Fibroblast of pulmonary artery (primary cell): ENCODE results near the gene EFCAB6.
A peak's percentile ranks its signal among the peaks of the same experiment; 100 is the strongest.

ENCODE experiments used
- DNase-seq: peaks from one replicate; pipeline ENCODE4 v3.0.0-alpha.2; 2010; ENCODE audit warnings: low read depth
- H3K4me3 ChIP-seq: replicated peaks from 2 replicates; pipeline ENCODE4 v1.5.1; 2011; ENCODE audit warnings: low read depth, mild to moderate bottlenecking, control low read depth, low read length, moderate library complexity
- CTCF ChIP-seq: IDR thresholded peaks from 2 replicates; pipeline ENCODE4 v1.5.1; 2011; ENCODE audit warnings: mild to moderate bottlenecking, control low read depth, low read length, inconsistent platforms; ENCODE audit errors: missing control alignments

Gene EFCAB6

GRCh38 chr22:43616645-43617044 lies 195.5 kb downstream of the EFCAB6 start:
- DNase-seq = no peak
- H3K4me3 ChIP-seq = no peak overlapping the region
- TF ChIP-seq CTCF = no peak

- H3K4me3 ChIP-seq = no peak overlapping the region
- TF ChIP-seq CTCF = no peak
- DNase-seq = no peak
Observed at GRCh38 chr22:43600265-43600664, 211.8 kb downstream of the EFCAB6 start.

- peak; percentile 26 for TF ChIP-seq CTCF
- DNase-seq = peak; percentile 7
- H3K4me3 ChIP-seq = no peak overlapping the region
Observed at GRCh38 chr22:43592476-43592875, 219.6 kb downstream of the EFCAB6 start.

- no peak for DNase-seq
- H3K4me3 ChIP-seq = no peak overlapping the region
- TF ChIP-seq CTCF = no peak
Observed at GRCh38 chr22:43591380-43591779, 220.7 kb downstream of the EFCAB6 start.

GRCh38 chr22:43587574-43587973 lies 224.5 kb downstream of the EFCAB6 start:
- TF ChIP-seq CTCF = no peak
- H3K4me3 ChIP-seq = no peak overlapping the region
- DNase-seq = peak; percentile 2

- no peak for DNase-seq
- no peak for TF ChIP-seq CTCF
- no peak overlapping the region for H3K4me3 ChIP-seq
Observed at GRCh38 chr22:43583501-43583900, 228.6 kb downstream of the EFCAB6 start.

- no peak for DNase-seq
- H3K4me3 ChIP-seq = no peak overlapping the region
- no peak for TF ChIP-seq CTCF
Observed at GRCh38 chr22:43582394-43582793, 229.7 kb downstream of the EFCAB6 start.
